NCI-H2171 treated with DMSO at 0.1 percent for 48 hours (cell line): ENCODE data around the gene SBK1.
A peak's percentile ranks its signal among the peaks of the same experiment; 100 is the strongest.
"Not testable (repeated sequence)": the region's sequence is repeated elsewhere in the genome, so short reads cannot be mapped to it uniquely, and the experiment has no call there.

Experiments
- DNase-seq: peaks from one replicate; lab custom pipeline; 2025; lab: John Stamatoyannopoulos, UW

SBK1 gene

GRCh38 chr16:28291651-28292626 is at the start of gene SBK1:
Gene SBK1 (plus strand): TSS chr16:28292525. CDS start chr16:28317392, 24,867 bp downstream.
- peak; percentile 87 for DNase-seq

- DNase-seq: not testable (repeated sequence)
Measured at GRCh38 chr16:28249483-28249882, 42.8 kb upstream of the SBK1 start.

GRCh38 chr16:28250999-28251398 is 41.3 kb upstream of the SBK1 start:
- DNase-seq: no peak

- no peak for DNase-seq
Measured at GRCh38 chr16:28254158-28254557, 38.2 kb upstream of the SBK1 start.

- DNase-seq: no peak
Measured at GRCh38 chr16:28255838-28256237, 36.5 kb upstream of the SBK1 start.

GRCh38 chr16:28257256-28257655 is 35.1 kb upstream of the SBK1 start:
- DNase-seq: no peak

- DNase-seq: no peak
Measured at GRCh38 chr16:28258567-28258966, 33.8 kb upstream of the SBK1 start.

- no peak for DNase-seq
Measured at GRCh38 chr16:28259091-28259780, 33.1 kb upstream of the SBK1 start.

- DNase-seq: no peak
Measured at GRCh38 chr16:28259781-28260150, 32.6 kb upstream of the SBK1 start.

- DNase-seq: no peak
Measured at GRCh38 chr16:28260193-28260592, 32.1 kb upstream of the SBK1 start.

- no peak for DNase-seq
Measured at GRCh38 chr16:28261942-28262341, 30.4 kb upstream of the SBK1 start.

GRCh38 chr16:28263305-28263704 is 29.0 kb upstream of the SBK1 start:
- DNase-seq: no peak

- peak; percentile 45 for DNase-seq
Measured at GRCh38 chr16:28264656-28265055, 27.7 kb upstream of the SBK1 start.

- no peak for DNase-seq
Measured at GRCh38 chr16:28265822-28266221, 26.5 kb upstream of the SBK1 start.

GRCh38 chr16:28267356-28267755 is 25.0 kb upstream of the SBK1 start:
- no peak for DNase-seq

GRCh38 chr16:28273511-28273910 is 18.8 kb upstream of the SBK1 start:
- DNase-seq: no peak

- DNase-seq: no peak
Measured at GRCh38 chr16:28274676-28275075, 17.6 kb upstream of the SBK1 start.

- DNase-seq: no peak
Measured at GRCh38 chr16:28276301-28276700, 16.0 kb upstream of the SBK1 start.

GRCh38 chr16:28277537-28278388 is 14.6 kb upstream of the SBK1 start:
- peak; percentile 74 for DNase-seq

- no peak for DNase-seq
Measured at GRCh38 chr16:28279006-28279405, 13.3 kb upstream of the SBK1 start.

- no peak for DNase-seq
Measured at GRCh38 chr16:28280881-28281836, 11.2 kb upstream of the SBK1 start.
